GM19328 (cell line): ENCODE results near the gene LAMA1.

ENCODE experiments used
- ATAC-seq: cut with Tn5 transposase; IDR thresholded peaks from one replicate; pipeline ENCODE4 v1.9.1; 2021; ENCODE audit warnings: mild to moderate bottlenecking, moderate library complexity; ENCODE audit not compliant: unreplicated experiment

LAMA1 gene

DNA sequence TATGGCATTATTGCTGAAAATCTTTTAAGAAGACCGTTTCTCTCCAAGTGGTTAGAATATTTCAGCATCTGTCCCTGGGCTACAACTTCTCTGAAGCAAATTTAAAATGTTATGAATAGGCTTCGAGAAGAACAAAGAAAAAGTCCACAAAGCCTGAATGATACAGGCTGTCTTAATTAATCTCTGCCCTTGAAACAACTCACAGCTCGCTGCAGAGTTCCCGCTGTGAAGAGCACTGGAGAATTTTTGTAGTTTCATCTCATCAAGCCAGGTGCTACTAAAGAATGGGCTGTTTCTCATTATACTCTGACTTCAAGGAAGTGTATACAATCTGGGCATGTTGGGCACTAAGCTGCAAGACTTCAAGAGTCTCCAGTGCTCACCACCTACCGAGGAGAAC lies 67.6 kb downstream of the LAMA1 start:
- no peak for ATAC-seq

DNA sequence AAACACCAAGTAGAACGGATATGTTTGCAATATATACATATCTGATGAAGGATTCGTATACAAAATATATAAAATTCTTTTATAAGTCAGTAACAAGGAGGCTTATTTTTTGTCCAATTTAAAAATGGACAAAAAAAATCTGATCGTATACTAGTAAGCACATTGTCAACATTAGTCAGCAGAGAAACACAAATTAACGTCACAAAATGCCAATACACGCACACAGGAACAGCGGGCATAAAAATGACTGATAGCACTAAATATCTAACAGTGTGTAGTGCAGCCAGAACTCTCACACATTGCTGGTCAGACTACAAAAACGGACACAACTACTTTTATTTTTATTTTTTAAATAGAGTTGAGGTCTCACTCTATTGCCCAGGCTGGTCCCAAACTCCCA lies 69.5 kb downstream of the LAMA1 start:
- ATAC-seq = no peak

DNA sequence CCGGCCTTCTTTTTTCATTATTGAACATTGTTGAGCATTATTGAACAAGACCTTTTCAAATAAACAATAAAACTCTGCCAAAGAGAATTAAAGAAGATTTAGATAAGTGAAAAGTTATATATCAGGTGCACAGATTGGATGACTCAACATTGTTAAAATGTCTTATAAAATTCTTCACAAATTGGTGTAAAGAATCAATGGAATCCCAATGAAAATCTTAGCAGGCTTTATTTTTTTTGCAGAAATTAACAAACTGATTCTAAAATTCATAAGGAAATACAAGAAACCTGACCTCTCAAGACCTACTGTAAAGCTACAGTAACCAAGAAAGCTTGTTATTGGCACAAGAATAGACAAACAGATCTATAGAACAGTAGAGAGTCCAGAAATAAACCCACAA lies 70.3 kb downstream of the LAMA1 start:
- no peak for ATAC-seq

DNA sequence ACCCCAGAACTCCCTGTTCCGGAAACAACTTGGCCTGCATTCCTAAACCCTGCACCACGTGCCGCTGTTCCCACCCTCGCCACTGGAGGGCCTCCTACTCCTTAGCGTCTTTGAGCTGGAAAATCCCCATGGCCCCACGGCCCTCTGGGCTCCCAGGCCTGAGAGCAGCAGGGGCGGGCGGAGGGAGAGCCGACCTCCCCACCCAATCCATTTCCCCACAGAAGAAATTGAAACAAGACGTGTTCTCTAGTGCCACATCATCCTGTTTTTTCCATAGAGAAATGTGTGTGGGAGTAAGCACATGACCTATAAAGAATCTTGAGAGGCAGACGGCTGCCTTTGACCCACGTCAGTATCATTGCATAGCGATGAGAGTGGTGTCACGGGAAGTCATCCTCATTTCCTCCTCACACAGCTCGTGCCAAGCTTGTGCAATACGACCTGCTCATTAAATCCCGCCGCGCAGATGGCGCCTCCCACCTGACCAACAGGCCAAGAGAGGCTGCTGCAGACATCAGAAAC lies 79.2 kb downstream of the LAMA1 start:
- ATAC-seq = no peak

- ATAC-seq = no peak
These were observed 80.1 kb downstream of the LAMA1 start for GRCh38 chr18:7037470-7037869.

DNA sequence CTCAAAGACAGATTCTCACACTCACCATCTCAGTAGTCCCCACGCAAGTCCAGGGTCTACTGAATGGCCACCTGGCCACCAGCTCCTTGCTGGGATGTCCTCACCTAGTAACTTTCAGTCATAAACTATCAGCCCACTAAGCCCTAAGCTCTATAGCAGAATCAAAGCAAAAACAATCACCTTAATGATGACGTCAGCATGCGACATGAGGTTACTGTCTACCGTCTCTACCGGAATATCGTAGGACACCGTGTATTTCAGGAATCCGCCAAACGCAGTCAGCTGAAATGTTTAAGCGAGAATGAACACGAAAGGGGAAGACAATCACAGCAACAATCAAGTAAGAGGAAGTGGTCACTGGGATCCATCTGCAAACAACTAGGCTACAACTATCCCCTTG lies 81.8 kb downstream of the LAMA1 start:
- ATAC-seq = no peak

- ATAC-seq = no peak
These were observed 82.7 kb downstream of the LAMA1 start for GRCh38 chr18:7034924-7035323.

GRCh38 chr18:7032537-7032936 lies 85.1 kb downstream of the LAMA1 start:
- ATAC-seq = no peak

- no peak for ATAC-seq
These were observed 89.0 kb downstream of the LAMA1 start for GRCh38 chr18:7028625-7029024.

DNA sequence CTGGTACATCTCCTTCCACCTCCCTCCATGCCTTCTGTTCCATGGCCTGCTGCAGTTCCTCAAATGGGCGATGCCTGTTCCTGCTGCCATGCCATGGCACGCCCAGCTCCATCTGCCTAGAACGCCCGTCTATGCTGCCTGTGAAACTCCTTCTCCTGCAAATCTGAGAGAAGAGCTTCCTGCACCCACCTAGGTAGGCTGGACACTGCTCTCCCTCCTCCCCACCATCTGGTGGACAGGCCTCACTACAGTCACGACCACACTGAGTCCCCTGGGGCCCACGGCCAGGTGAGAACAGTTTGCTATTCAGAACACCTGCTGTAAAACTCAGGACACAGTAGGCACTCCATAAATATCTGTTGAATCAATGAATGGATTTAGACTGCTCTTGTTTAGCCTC lies 92.4 kb downstream of the LAMA1 start:
- no peak for ATAC-seq

GRCh38 chr18:7023581-7023980 lies 94.0 kb downstream of the LAMA1 start:
- ATAC-seq = no peak

DNA sequence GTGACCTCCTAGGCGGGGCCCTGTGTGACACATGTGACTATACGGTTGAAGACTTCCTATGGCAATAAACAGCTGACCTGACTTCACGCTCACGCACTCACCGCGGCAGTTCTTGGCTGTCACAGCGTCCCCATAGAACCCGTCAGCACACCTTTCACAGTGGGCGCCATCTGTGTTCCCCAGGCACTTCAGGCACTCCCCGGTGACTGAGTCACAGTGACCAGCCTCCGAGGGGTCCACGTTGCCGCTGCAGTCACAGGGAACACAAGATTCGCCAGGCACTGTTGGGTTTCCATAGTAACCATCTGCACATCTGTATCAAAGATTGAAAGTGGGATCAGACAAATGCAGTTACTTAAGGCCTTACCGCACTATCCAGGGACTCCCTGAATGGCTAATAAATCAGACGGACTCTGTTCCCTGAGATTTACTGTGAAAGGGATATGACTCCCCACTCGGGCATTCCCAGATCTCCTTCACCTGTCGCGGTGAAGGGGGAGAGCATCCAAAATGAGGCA lies 94.5 kb downstream of the LAMA1 start:
- no peak for ATAC-seq

GRCh38 chr18:7021994-7022840 lies 95.4 kb downstream of the LAMA1 start:
- no peak for ATAC-seq

DNA sequence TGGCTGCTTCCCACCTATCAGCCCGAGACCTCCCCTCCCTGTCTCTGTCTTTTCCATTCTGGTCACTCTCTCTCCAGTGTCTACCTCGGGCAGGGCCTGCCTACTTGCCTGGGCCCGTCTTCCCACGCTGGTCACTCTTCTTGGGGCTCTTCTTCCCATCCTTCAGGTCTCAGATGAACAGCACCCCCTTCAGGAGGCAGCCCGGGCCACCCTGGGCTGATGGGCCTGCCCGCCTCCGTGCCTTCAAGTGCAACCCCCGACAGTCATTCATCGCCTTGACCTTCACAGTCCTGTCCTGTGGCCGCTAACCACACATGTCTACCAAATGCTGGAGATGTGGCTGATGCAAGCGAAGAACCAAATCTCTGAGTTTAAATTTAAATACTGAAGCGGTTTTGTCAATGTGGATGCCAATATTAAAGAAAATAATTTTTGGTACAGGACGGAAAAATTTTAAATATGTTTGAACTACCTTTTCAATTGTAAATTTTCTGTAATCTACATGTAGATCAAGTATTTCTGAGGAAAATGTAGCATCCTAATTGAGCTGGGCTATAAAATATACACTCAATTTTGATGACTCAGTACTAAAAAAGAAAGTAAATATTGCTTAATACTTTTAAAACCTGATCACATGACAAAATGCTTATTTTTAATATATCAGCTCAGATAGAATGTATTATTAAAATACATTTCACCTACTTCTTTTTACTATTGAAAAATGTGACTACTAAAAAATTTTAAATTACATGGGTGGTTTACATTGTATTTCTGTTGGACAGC lies 96.4 kb downstream of the LAMA1 start:
- ATAC-seq = no peak

- no peak for ATAC-seq
These were observed 100.6 kb downstream of the LAMA1 start for GRCh38 chr18:7017013-7017412.

DNA sequence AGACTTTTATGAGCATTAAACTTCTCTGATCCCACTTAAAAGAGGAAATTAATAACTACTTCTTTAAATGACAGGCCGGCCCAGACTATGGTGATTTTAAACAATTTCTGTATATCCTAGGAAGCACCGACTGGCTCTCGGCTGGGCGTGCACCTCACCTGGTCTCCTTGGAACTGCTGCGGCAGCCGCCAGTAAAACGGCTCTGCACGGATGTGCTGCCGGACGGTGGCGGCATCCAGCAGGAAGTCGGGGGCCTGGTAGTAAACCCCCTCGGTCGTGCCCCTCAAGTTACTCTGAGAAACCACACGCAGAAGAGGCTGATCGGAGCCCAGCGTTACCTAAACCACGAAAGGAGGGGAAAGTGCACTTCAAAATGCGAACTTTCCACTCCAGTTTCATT lies 106.5 kb downstream of the LAMA1 start:
- ATAC-seq = no peak

DNA sequence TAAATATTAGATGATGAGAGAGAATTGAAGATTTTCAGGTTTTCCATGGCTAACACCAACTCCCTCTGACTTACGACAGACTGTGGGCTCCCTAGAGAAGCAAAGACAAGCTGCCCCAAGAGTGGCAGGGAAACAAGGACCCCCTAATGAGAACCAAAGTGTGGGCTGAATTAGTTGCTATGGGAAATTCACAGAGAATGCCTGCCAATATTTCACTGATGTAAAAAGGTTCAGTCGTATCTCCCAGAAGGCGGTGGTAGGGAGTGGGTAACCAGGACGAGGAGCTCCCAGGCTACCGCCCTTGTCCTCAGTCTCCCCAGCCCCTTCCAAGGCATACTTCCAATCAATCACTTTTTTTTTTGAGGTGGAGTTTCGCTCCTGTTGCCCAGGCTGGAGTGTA lies 113.6 kb downstream of the LAMA1 start:
- no peak for ATAC-seq

GRCh38 chr18:7002107-7002506 lies 115.5 kb downstream of the LAMA1 start:
- no peak for ATAC-seq

- no peak for ATAC-seq
These were observed 117.0 kb downstream of the LAMA1 start for GRCh38 chr18:7000484-7001096.

GRCh38 chr18:6997808-6998207 lies 119.8 kb downstream of the LAMA1 start:
- ATAC-seq = no peak

DNA sequence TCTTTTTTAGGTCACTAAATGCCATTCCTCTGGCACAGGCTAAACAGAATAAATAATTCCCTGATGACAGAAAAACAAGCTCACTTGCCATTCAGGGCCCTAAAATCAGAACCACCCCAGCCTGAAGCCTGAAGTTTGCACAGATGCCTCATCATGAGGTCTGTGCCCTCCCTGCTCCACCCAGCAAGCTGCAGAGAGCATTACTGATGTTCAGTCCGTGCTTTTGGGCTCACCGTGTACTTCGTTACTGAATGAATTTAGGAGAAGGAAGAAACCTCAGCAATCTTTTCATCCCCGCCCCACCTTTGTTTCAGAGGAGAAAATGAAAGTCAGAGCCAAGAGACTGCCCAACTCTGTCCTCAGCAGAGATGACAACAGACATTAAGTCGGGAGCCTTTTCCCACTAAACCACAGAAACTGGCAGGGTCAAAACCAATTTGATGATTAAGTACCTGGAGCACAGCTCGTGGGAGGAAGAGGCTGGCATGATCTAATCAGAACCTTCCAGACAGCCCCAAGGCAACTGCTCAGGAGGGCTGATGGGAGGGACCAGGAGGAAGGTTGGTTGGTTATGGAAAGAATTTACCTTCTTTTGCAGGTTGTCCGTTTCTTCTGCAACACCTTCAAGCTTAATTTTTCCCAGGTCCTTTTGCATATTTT lies 122.7 kb downstream of the LAMA1 start:
- no peak for ATAC-seq
